AG04450 (cell line): ENCODE data around the gene PRTG. TPM values are rescaled to one million over a fixed set of nuclear protein-coding genes. Genes with fewer than 3 reads are reported as not detected.

ENCODE experiments used
- CTCF ChIA-PET: fragments of 300-600, 350-600 bp; formaldehyde crosslinking; extraction: SDS; loops from one replicate; lab custom pipeline; 2022; ENCODE audit warnings: antibody characterized with exemption, inconsistent platforms; lab: Charles Lee
- POLR2A ChIA-PET: fragments of 350-600 bp; formaldehyde crosslinking; extraction: SDS; loops from one replicate; lab custom pipeline; 2021; ENCODE audit warnings: antibody characterized with exemption, inconsistent platforms; lab: Yijun Ruan, JAX
- DNase-seq: peaks from one replicate; pipeline ENCODE4 v3.0.0-alpha.2; 2011; ENCODE audit warnings: low read depth, low spot score
- H3K27ac ChIP-seq: one replicate; pipeline ENCODE4 v1.5.1; 2012; ENCODE audit warnings: low read depth, low read length, control low read depth
- H3K27me3 ChIP-seq: one replicate; pipeline ENCODE4 v1.6.0; 2012; ENCODE audit warnings: low read length; ENCODE audit not compliant: control insufficient read depth, insufficient read depth
- H3K4me3 ChIP-seq: 2 replicates; pipeline ENCODE4 v1.5.1; 2011; ENCODE audit warnings: mild to moderate bottlenecking, low read depth, low read length, control low read depth
- H3K9me3 ChIP-seq: 2 replicates; pipeline ENCODE4 v1.5.1; 2012; ENCODE audit warnings: low read length; ENCODE audit not compliant: control insufficient read depth, insufficient read depth
- polyA plus RNA-seq: library from polyadenylated mRNA; depleted of rRNA; stranded (reverse); fragments of >200 nt; gene quantifications from 2 replicates; pipeline ENCODE4 v1.2.3, GENCODE V29; 2011
- TF ChIP-seq, protein P1 (sequence below): IDR thresholded peaks from 2 replicates; pipeline ENCODE4 v1.5.1; 2011; ENCODE audit warnings: low read depth, low read length, control low read depth, inconsistent platforms

PRTG gene
- polyA plus RNA-seq, 1 experiment: 1.2 TPM

DNA sequence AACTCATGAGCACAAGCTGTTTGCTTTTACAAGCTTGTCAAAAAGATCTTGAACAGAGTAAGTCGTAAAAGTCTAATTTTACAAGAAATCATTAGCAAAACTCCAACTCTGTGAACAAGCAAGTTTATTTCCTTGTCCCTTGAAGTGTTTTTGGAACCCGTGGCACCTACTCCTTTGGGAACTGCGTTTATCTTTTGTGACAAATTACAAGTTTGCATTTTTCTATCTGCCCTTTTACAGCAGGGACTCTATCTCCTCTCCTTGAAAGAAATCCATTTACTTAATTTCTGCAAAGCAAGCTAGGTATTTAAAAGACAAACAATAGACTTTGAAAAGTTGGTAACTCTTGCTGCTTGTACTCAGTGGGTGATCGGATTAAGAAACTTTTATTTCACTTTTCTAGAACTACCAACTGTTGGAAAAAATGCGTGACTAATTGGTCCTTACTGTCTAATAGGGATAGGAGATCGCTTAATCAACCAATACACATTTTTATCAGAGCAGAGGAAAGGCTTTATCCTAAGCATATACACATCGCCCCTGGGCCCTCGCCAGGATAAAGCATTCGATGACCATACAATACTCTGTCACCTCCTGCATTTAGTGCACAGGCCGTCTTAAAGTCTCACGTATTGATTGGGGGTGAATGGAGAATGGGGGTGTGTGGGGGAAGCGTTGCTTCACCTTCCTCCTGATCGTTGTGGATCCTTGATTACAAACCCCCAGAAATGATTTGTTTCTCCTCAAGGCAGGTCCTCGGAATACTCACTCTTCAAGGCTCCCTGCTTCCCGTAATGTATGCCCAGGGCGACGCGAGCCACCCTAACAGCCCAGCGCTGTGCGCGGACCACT, 1.7 kb downstream of the PRTG start:
- CTCF ChIA-PET: no interaction called here
- POLR2A ChIA-PET: no interaction called here
- Histone ChIP-seq H3K27ac (no peak overlapping the region), H3K4me3 (no peak overlapping the region; the same call in 1 of the 2 replicates), H3K9me3 (no peaks in the 10 kb centered on the region; the same call in 1 of the 2 replicates), H3K27me3 (peaks cover 7% of the 10 kb centered on the region)
- no peak for DNase-seq
- TF ChIP-seq, protein P1, sequence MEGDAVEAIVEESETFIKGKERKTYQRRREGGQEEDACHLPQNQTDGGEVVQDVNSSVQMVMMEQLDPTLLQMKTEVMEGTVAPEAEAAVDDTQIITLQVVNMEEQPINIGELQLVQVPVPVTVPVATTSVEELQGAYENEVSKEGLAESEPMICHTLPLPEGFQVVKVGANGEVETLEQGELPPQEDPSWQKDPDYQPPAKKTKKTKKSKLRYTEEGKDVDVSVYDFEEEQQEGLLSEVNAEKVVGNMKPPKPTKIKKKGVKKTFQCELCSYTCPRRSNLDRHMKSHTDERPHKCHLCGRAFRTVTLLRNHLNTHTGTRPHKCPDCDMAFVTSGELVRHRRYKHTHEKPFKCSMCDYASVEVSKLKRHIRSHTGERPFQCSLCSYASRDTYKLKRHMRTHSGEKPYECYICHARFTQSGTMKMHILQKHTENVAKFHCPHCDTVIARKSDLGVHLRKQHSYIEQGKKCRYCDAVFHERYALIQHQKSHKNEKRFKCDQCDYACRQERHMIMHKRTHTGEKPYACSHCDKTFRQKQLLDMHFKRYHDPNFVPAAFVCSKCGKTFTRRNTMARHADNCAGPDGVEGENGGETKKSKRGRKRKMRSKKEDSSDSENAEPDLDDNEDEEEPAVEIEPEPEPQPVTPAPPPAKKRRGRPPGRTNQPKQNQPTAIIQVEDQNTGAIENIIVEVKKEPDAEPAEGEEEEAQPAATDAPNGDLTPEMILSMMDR: no peak

DNA sequence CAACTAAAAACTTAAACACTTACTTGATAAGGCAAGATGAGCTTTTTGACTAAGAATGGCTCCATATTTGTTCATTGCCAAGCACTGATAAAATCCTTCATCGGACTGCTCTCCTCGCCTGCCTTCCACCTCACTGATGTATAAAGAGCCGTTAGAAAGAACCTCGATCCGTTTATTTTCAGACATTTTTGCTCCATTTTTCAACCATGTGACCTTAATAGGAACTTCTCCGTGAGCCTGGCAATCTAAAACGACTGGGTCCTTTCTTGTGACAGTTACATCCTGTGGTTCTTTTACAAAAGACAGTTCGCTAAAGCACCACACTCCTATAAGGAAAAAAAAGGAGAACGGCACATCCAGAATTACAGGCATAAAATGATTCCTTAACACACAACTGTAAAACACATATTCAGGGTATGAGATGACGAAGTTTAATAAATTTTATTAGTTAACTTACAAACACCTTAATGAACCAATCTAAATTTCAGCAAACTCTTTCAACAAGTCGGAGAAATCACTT, 2.5 kb downstream of the PRTG start:
- POLR2A ChIA-PET: no interaction called here
- H3K4me3 ChIP-seq: no peak overlapping the region
- TF ChIP-seq, protein P1: no peak
- H3K9me3 ChIP-seq: no peaks in the 10 kb centered on the region; the same call in 1 of the 2 replicates
- CTCF ChIA-PET: no interaction called here
- DNase-seq: no peak
- no peak overlapping the region for H3K27ac ChIP-seq
- H3K27me3 ChIP-seq: peaks cover 7% of the 10 kb centered on the region

DNA sequence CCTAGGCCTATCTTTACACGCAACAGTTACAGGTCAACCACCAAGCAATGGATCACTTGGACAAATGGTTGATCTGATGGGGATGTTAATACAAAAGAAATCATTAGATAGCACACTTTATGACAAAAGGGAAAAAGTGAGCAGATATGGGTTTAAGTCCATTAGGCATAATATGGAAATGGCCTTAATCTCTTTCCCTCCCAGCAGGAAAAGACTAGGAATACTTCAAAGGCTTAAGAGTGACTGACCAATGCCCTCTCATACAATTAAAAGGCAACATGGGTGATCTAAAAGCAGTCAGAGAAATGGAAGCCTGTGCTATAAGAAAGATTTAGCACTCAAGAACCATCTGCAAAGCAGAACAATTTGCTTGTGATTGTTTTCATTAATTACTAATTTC, 3.3 kb downstream of the PRTG start:
- POLR2A ChIA-PET: no interaction called here
- peaks cover 7% of the 10 kb centered on the region for H3K27me3 ChIP-seq
- CTCF ChIA-PET: no interaction called here

DNA sequence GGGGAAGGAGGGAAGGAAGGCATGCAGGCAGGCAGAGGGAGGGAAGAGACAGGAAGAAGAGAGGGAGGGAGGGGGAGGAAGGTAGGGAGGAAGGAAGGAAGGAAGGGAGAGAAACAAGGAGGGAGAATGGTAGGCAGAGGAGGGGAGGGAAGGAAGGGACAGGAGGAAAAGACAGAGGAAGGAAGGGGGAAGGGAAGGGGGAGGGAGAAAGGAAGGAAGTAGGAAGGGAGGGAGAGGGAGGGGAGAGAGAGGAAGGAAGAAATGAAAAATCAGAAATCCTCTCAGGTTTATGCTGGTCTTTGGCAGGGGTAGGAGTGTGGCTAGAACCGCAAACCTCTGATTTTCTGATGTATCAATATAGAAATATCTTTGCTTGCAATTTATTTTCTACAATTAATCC, 4.2 kb downstream of the PRTG start:
- Histone ChIP-seq H3K27me3 (peaks cover 7% of the 10 kb centered on the region), H3K9me3 (no peaks in the 10 kb centered on the region; the same call in 1 of the 2 replicates), H3K27ac (no peak overlapping the region), H3K4me3 (no peak overlapping the region)
- TF ChIP-seq, protein P1: no peak
- POLR2A ChIA-PET: no interaction called here
- DNase-seq: no peak
- CTCF ChIA-PET: no interaction called here

More for the DNA sequence above, 3.3 kb downstream of the PRTG start:
- TF ChIP-seq, protein P1: no peak
- H3K9me3 ChIP-seq: no peaks in the 10 kb centered on the region; the same call in 1 of the 2 replicates
- no peak for DNase-seq
- H3K27ac ChIP-seq: no peak overlapping the region
- no peak overlapping the region for H3K4me3 ChIP-seq

DNA sequence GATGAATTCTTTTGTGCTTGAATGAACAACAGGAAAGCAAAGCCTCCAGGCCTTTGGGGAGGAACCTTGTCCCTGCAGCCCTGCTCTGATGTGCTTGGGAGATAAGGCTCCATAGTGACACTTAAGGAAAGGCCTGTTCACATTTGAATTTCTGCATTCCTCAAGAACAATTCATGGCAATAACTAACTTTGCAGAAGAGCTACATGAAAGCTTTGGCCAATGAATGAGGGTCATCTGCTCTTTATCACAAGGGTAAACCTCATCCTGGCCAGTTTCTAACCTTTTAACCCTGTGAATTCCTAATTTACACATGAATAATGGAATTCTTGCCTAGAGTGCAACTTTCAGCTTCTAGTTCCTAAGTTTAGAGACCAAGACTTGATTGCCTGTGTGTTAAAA, 5.6 kb downstream of the PRTG start:
- POLR2A ChIA-PET: no interaction called here
- DNase-seq: no peak
- TF ChIP-seq, protein P1: no peak
- H3K9me3 ChIP-seq: no peaks in the 10 kb centered on the region
- CTCF ChIA-PET: no interaction called here
- peaks cover 7% of the 10 kb centered on the region for H3K27me3 ChIP-seq
- no peak overlapping the region for H3K27ac ChIP-seq
- H3K4me3 ChIP-seq: no peak overlapping the region
